MM.1S (cell line): ENCODE results near the gene CEACAM6.

Source experiments
- DNase-seq: peaks from one replicate; pipeline ENCODE4 v3.0.0-alpha.2; 2015
- H2AFZ ChIP-seq: fragments of 300-600 bp; sonication (generic); 2 replicates; pipeline ENCODE4 v1.6.0; 2016; ENCODE audit warnings: antibody characterized with exemption, low read length
- H3F3A ChIP-seq: fragments of 300-600 bp; sonication (generic); 2 replicates; pipeline ENCODE4 v1.6.1; 2016; ENCODE audit warnings: mild to moderate bottlenecking, antibody characterized with exemption, low read length, moderate library complexity, mixed read lengths; ENCODE audit not compliant: insufficient read depth
- H3K27ac ChIP-seq: fragments of 300-600 bp; sonication (generic); 2 replicates; pipeline ENCODE4 v1.5.1; 2016; ENCODE audit warnings: mild to moderate bottlenecking, low read length
- H3K27me3 ChIP-seq: fragments of 300-600 bp; sonication (generic); replicated peaks from 2 replicates; pipeline ENCODE4 v1.6.0; 2016; ENCODE audit warnings: low read length; ENCODE audit not compliant: insufficient read depth
- H3K36me3 ChIP-seq: fragments of 300-600 bp; sonication (generic); replicated peaks from 2 replicates; pipeline ENCODE4 v1.6.1; 2016; ENCODE audit warnings: mild to moderate bottlenecking, low read length, mixed read lengths; ENCODE audit not compliant: insufficient read depth
- H3K4me1 ChIP-seq: fragments of 300-600 bp; sonication (generic); 2 replicates; pipeline ENCODE4 v1.6.1; 2016; ENCODE audit warnings: low read length, mixed read lengths
- H3K4me2 ChIP-seq: fragments of 300-600 bp; sonication (generic); 2 replicates; pipeline ENCODE4 v1.6.0; 2016; ENCODE audit warnings: low read depth, low read length
- H3K4me3 ChIP-seq: fragments of 300-600 bp; sonication (generic); 2 replicates; pipeline ENCODE4 v1.5.1; 2016; ENCODE audit warnings: low read length, mixed read lengths
- H3K79me2 ChIP-seq: fragments of 300-600 bp; sonication (generic); 2 replicates; pipeline ENCODE4 v1.6.1; 2016; ENCODE audit warnings: mixed run types, low read length, mixed read lengths
- H3K9ac ChIP-seq: fragments of 300-600 bp; sonication (generic); 2 replicates; pipeline ENCODE4 v1.6.1; 2016; ENCODE audit warnings: low read length, mixed read lengths
- H3K9me2 ChIP-seq: fragments of 300-600 bp; sonication (generic); replicated peaks from 2 replicates; pipeline ENCODE4 v1.6.1; 2016; ENCODE audit warnings: mild to moderate bottlenecking, low read length, mixed read lengths; ENCODE audit not compliant: insufficient read depth
- H3K9me3 ChIP-seq: fragments of 300-600 bp; sonication (generic); replicated peaks from 2 replicates; pipeline ENCODE4 v1.6.1; 2016; ENCODE audit warnings: mild to moderate bottlenecking, low read length, mixed read lengths; ENCODE audit not compliant: insufficient read depth
- H4K20me1 ChIP-seq: fragments of 300-600 bp; sonication (generic); 2 replicates; pipeline ENCODE4 v1.6.1; 2016; ENCODE audit warnings: mild to moderate bottlenecking, low read length, moderate library complexity, mixed read lengths; ENCODE audit not compliant: insufficient read depth
- CTCF ChIP-seq: fragments of 300-600 bp; sonication (generic); IDR thresholded peaks from 2 replicates; pipeline ENCODE4 v1.5.1; 2016; ENCODE audit warnings: antibody characterized with exemption, low read length, mixed read lengths
- EZH2 ChIP-seq: fragments of 300-600 bp; sonication (generic); optimal IDR thresholded peaks from 2 replicates; pipeline ENCODE3; 2017; ENCODE audit warnings: low read depth, mild to moderate bottlenecking, antibody characterized with exemption, low read length, mixed read lengths
- EZH2phosphoT487 ChIP-seq: fragments of 300-600 bp; sonication (generic); IDR thresholded peaks from 2 replicates; pipeline ENCODE4 v1.6.1; 2018; ENCODE audit warnings: antibody characterized with exemption, low read length

CEACAM6 gene

GRCh38 chr19:41801031-41801430 is 45.7 kb downstream of the CEACAM6 start:
- no peak overlapping the region for H3K27ac ChIP-seq
- H3K36me3 ChIP-seq: no peaks in the 10 kb centered on the region
- no peak for DNase-seq

GRCh38 chr19:41801792-41802211 is 46.5 kb downstream of the CEACAM6 start:
- H3K79me2 ChIP-seq: no peaks in the 10 kb centered on the region
- no peaks in the 10 kb centered on the region for H3K36me3 ChIP-seq
- no peak overlapping the region for H3K27ac ChIP-seq
- no peaks in the 10 kb centered on the region for H3K4me1 ChIP-seq
- no peak overlapping the region for H2AFZ ChIP-seq
- H3K4me2 ChIP-seq: no peak overlapping the region
- DNase-seq: no peak
- no peak for TF ChIP-seq CTCF
- TF ChIP-seq EZH2phosphoT487: no peak
- no peak for TF ChIP-seq EZH2
- no peaks in the 10 kb centered on the region for H3F3A ChIP-seq
- no peak overlapping the region for H3K4me3 ChIP-seq
- no peaks in the 10 kb centered on the region for H3K9me2 ChIP-seq
- H3K27me3 ChIP-seq: peaks cover 86% of the 10 kb centered on the region
- H3K9me3 ChIP-seq: no peaks in the 10 kb centered on the region
- no peaks in the 10 kb centered on the region for H4K20me1 ChIP-seq
- H3K9ac ChIP-seq: no peak overlapping the region

More at GRCh38 chr19:41801031-41801430, 45.7 kb downstream of the CEACAM6 start:
- TF ChIP-seq CTCF: no peak
- no peak for TF ChIP-seq EZH2
- TF ChIP-seq EZH2phosphoT487: no peak
- Histone ChIP-seq H3K9ac (no peak overlapping the region), H3K4me1 (no peaks in the 10 kb centered on the region), H3K9me2 (no peaks in the 10 kb centered on the region), H3K27me3 (peaks cover 87% of the 10 kb centered on the region), H3K9me3 (no peaks in the 10 kb centered on the region), H2AFZ (no peak overlapping the region), H3K4me2 (no peak overlapping the region), H4K20me1 (no peaks in the 10 kb centered on the region), H3K4me3 (no peak overlapping the region), H3K79me2 (no peaks in the 10 kb centered on the region), H3F3A (no peaks in the 10 kb centered on the region)

GRCh38 chr19:41802770-41803169 is 47.4 kb downstream of the CEACAM6 start:
- DNase-seq: no peak
- no peaks in the 10 kb centered on the region for H3K36me3 ChIP-seq
- no peaks in the 10 kb centered on the region for H3K9me3 ChIP-seq
- no peak overlapping the region for H3K9ac ChIP-seq
- H2AFZ ChIP-seq: no peak overlapping the region
- no peak overlapping the region for H3K27ac ChIP-seq
- no peaks in the 10 kb centered on the region for H4K20me1 ChIP-seq
- H3F3A ChIP-seq: no peaks in the 10 kb centered on the region
- H3K4me3 ChIP-seq: no peak overlapping the region
- no peaks in the 10 kb centered on the region for H3K4me1 ChIP-seq
- TF ChIP-seq EZH2phosphoT487: no peak
- no peak for TF ChIP-seq EZH2
- TF ChIP-seq CTCF: no peak
- peaks cover 86% of the 10 kb centered on the region for H3K27me3 ChIP-seq
- H3K4me2 ChIP-seq: no peak overlapping the region
- no peaks in the 10 kb centered on the region for H3K9me2 ChIP-seq
- no peaks in the 10 kb centered on the region for H3K79me2 ChIP-seq

GRCh38 chr19:41804336-41804735 is 49.0 kb downstream of the CEACAM6 start:
- Histone ChIP-seq H3K27me3 (peaks cover 86% of the 10 kb centered on the region), H3K79me2 (no peaks in the 10 kb centered on the region), H3K4me3 (no peak overlapping the region), H3K27ac (no peak overlapping the region), H3K4me1 (no peaks in the 10 kb centered on the region), H3F3A (no peaks in the 10 kb centered on the region), H3K36me3 (no peaks in the 10 kb centered on the region), H3K9me2 (no peaks in the 10 kb centered on the region), H3K9me3 (no peaks in the 10 kb centered on the region), H3K9ac (no peak overlapping the region), H2AFZ (no peak overlapping the region), H3K4me2 (no peak overlapping the region), H4K20me1 (no peaks in the 10 kb centered on the region)
- DNase-seq: no peak
- TF ChIP-seq EZH2 (no peak), EZH2phosphoT487 (no peak), CTCF (no peak)
